Stimulated activated CD4-positive, alpha-beta T cell treated with anti-CD3 and anti-CD28 coated beads, Interleukin-12 subunit alpha, Interleukin-12 subunit beta, amount 100 ng/mL, for 48 hours (primary cell): Measurements from ENCODE around the gene CWC27.

ENCODE experiments used
- DNase-seq, 3 donors: peaks; one replicate each; pipeline ENCODE4 v3.0.0-alpha.2; 2020; ENCODE audit warnings: low read depth in 2 of 3, low spot score in 1 of 3

Gene CWC27, protein sequence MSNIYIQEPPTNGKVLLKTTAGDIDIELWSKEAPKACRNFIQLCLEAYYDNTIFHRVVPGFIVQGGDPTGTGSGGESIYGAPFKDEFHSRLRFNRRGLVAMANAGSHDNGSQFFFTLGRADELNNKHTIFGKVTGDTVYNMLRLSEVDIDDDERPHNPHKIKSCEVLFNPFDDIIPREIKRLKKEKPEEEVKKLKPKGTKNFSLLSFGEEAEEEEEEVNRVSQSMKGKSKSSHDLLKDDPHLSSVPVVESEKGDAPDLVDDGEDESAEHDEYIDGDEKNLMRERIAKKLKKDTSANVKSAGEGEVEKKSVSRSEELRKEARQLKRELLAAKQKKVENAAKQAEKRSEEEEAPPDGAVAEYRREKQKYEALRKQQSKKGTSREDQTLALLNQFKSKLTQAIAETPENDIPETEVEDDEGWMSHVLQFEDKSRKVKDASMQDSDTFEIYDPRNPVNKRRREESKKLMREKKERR

DNA sequence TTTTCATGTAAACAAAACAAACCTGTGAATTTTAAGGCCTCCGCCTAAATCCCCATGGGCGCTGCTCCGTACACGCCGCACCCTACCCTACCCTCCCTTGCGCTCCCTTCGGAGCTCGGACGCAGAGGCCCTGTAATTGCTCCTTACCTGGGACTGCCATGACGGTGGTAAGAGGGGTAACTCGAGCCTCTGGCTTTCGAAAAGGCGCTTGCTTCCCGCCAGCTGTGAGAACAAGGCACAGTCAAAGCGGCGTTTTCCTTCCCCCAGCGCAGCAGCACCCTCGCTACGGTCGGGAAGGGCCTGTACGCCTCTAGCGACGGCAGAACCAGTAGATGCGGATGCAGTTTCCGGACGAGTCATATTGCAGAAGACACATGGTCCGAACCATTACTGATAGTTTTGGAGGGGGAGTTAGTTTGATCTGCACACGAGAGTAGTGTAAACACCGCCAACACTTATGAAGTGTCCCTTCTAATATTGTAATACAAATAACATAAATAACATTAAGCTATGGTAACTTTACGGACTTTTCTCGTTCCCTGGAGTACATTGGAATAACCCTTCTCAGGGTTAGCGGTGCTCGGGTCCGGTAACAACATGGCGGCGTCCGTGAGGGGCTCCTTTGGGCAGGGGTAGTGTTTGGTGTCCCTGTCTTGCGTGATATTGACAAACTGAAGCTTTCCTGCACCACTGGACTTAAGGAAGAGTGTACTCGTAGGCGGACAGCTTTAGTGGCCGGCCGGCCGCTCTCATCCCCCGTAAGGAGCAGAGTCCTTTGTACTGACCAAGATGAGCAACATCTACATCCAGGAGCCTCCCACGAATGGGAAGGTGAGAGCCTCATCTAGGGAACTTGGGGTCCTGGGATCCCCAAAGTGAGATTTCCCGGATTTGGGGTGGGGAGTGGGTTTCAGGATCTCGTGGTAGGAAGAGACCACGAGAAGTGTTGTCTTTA is at the start of gene CWC27, which contains the start of gene SREK1IP1:
TSS of gene CWC27 (plus strand) at position 573 of the 955 bp plus-strand sequence. CDS start at position 790, 217 bp downstream.
TSS of gene SREK1IP1 (minus strand) at position 334 of the 955 bp plus-strand sequence. CDS start at position 160, 174 bp downstream.
- DNase-seq = peak; percentile 65 to 74 (median 73)

DNA sequence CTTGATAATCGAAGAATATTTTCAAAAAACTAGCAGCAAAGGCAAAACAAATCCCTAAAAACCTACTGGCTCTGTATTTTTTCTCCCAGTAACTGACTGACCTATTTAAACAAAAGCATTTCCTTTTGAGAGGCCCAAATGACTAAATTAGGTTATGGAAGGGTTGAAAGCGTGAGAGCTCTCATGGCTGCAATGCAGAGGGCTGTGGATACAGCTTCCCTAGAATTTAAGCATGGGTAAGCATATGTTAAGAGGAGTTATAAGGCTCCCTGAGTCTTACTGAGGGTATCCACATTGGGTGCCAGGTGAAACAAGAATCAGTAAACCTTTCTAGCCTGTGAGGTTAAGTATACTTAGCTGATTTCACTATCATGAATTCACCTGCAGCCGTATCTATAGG is 46.1 kb upstream of the CWC27 start:
- DNase-seq = no peak

DNA sequence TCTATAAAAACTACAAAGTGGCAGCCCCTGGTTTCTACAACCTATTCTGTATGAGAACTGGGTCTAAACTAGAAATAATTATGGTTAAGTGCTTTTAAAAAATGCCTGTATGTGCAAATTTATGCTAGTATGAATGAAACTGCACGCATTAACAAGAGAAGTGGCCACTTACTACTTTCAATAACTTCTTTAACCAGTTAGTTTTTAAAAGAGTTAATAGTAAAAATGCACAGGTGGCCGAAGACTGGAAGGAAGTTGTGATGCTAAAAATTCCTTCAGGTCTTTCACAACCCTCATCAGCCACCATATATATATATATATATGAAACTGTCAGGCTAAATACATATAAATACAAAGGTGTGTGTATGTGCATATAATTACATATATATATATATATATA is 41.6 kb upstream of the CWC27 start:
- no peak for DNase-seq

DNA sequence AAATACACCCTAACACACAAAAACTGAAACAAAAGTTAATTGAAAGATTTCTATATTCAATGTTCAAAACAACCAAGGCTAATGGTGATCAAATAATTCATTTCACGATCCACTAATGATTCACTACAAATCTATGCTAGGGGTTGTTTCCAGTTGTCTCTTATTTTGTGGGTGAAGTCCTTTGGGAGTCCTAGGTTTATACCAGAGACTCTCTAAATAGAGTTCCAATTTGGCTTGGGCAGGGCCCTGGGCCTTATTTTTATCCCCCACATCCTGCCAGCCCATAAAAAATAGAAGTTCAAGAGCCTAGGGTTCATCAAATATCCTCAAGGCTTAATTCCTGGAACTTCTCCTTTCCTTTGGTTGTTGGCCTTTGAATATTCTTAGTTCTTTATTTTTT is 26.3 kb upstream of the CWC27 start:
- no peak for DNase-seq

DNA sequence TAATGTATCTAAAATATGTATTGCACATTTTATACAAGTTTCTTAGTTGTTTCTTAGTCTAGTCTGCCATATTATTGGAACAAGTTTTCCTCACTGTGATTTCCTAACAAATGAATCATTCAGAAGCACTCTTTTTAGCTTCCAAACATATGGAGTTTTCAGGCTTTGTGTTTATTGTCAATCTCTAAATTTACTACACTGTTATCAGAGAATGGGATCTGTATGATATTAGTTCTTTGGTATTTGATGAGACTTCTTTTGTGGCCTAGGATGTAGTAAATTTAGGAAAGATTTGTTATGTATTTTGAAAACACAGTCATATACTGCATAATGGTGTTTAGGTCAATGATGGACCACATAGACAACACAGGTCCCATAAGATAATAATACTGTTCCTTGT is 25.9 kb upstream of the CWC27 start:
- DNase-seq = no peak

DNA sequence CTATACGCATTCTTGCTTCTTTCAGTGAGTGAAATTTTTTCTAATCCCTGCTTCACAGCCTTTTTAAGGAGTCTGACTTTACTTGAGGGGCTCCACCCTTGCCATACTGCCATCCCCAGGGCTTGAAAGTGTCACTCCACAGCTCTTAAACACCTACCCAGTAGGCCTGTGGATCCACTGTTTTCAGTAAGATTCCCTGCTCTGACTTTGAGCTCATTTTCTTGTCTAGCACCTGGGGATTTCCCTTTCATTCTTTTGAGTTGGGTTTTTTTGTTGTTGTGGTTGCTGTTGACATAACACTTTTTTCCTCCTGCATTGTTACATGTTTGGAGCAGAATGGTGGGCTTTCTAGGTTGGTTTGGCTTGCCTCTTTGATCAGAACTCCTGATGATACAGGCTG is 23.8 kb upstream of the CWC27 start:
- no peak for DNase-seq

DNA sequence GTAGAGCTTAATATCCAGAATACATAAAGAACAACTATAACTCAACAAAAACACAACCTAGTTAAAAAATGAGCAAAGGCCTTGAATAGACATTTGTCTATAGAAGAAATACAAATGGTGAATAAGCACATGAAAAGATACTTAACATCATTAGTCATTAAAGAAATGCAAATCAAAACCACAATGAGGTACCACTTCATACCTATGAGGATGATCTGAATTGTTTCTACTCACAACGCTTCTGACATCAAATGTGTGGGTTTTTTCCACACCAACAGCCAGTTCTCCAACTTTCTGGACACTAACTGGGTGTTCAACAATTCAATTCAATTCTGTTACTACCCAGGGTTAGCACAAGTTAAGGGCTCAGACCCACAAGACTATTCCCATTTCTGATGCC is 22.3 kb upstream of the CWC27 start:
- DNase-seq = no peak

DNA sequence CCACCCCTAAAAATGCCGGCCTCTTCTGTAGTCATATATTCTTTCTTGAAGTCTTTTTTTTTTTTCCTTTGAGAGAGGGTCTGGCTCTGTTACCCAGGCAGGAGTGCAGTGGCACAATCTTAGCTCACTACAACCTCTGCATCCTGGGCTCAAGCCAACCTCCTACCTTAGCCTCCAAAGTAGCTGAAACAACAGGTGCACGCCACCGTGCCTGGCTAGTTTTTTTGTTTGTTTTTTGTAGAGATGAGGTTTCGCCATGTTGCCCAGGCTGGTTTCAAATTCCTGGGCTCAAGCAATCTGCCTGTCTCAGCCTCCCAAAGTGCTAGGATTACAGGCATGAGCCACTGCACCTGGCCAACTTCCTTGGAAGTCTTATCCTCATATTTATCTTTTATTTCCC is 19.3 kb upstream of the CWC27 start:
- no peak for DNase-seq

DNA sequence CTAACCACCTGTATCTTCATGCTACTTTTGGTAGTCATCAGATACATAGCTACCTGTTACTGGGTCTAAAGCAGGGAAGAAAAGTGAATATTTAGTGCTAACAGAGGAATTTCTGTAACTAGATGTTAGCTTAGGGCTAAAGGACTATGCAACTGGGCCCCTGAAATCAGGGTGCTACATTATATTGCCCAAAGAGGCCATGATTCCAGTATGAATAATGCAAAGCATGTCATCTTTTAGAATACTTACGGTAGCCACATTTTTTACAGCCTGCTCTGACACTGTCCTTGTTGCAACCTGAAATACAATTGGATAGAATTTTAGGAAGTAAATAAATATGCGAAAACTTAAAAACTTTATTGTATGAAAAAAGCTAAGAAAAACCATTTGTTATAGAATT is 14.7 kb upstream of the CWC27 start:
- no peak for DNase-seq

DNA sequence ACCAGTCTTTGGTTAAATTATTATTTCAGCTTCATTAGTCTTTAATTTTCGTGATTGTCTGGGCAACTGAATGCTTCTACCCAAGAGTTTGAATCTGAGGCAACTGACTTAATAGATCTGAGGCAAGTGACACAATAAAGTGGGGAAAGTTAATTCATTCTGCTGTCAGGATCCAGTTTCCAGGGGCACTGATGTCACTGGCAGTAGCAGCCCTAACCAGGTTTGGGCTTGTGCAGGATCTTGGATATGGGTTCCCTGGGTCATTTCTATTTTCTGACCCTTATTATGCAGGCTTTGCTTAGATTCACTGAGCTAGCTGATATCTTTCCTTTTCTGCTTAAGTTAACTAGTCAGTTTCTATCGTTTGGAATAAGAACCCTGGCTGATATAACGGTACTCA is 9.8 kb upstream of the CWC27 start:
- DNase-seq = no peak

DNA sequence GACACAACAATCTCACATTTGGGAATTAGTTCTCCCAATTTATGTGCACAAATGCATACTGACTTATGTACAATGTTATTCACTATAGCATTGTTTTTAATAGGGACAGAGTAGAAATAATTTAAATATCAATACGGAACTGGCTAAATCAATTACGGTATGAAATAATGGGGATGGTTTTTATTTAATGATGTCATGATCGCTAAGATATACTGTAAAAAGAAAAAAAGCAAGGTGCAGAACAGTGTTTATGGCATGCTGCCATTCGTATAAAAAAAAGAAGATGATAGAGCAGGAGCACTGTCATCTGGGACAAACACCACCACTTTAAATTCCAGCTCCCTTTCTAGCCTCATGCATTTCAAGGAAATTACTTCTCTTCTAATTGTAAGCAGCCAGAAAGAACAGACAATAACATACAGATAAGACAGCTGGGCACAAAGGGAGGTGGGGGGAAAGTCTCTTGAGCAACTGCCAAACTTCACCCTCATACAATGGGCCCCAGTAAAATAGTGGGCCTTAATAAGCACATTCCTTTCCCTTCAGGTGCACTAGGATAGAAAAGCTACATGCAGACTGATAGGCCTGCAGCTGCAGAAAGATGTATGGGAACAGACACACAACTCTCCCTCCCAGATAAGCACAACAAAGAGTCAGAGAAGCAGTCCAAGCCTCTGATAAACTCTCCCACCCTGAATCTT is 8.6 kb upstream of the CWC27 start:
- no peak for DNase-seq

DNA sequence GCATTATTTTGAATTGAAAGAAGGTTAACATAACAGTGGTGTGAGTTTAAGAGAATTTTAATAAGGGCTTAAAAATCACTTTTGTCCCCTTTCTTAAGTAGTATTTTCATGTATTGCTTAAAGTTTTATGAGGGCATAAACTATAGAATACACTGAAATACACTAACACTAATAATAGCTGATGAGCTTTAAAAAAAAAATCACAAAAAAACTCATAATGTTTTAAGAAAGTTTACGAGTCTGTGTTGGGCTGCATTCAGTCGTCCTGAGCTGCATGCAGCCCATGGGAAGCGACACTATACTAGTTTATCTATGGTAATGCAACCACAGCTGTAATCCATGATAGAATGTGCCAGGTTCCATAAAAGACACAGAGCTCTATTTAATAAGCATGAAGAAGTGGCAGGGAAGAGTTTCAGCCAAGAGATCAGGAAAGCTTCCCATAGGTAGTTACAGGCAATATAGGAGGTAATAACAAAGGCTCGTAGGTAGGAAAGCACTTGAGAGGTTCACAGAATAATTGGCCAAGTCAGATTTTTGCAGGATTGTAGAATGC is 4.7 kb upstream of the CWC27 start:
- DNase-seq = no peak

DNA sequence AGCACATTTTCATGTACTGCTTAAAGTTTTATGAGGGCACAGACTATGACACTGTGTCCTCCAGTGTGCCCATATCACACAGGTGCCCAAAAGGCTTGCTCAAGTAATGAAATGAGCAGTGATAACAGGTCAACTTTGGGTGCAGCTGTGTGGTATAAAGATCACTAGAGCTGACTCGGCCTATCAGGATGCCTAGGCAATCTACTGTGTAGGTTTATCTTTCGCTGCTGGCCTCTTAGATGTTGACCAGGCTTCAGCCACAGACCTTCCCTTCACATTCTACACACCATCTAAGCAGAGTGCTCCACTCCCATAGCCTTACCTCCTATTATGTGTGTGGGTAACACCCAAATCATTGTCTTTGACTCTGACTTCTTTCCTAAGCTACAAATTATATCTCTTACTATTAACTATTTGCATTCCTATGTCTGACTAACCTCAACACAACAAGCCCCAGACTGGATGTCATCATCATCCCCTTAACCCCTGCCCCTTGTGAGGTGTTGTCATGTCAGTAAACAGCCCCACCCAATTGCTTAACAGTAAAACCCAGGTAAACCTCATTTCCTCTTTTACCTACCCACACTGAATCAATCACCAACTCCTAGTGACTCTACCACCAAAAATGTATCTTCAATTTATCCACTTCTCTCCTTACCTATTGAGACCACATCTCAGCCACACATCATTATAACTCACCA is 2.8 kb upstream of the CWC27 start:
- no peak for DNase-seq

DNA sequence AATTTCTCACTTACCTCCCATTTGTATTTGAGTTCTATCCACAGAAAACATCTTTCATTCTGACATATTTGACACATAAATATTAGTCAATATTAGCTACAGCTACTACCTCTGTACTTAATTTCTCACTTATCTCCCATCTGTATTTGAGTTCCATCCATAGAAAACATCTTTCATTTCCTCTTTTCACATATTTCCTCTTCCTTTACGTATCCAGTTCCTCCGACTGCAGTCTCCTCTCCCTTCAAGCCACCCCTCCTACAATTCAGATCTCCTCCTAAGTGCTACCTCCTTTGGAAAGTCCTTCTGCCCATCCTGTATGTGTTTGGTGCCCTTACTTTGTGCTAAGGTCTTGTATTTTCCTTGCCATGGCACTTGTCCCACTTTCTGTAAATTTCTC is 1.8 kb upstream of the CWC27 start:
- no peak for DNase-seq

DNA sequence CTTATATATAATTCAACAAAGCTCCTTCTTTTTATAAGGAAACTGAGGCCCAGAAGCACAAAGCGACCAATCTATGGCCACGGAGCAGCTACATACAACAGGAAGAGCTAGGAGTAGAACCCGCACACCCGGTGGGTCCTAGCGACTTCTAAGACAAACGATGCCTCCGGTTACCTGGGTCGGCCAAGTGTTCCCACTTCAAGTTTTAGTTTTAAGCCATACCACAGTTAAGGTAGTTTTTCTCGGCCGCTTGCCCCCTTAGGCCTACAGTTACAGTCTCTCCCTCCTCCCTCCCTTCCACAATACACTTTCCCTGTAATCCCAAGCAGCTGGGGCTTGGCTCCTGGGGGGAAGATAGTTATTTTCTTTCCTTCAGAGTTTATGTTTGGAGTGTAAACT is 772 bp upstream of the CWC27 start:
- DNase-seq = peak in 1 of 3 donors; percentile 3

DNA sequence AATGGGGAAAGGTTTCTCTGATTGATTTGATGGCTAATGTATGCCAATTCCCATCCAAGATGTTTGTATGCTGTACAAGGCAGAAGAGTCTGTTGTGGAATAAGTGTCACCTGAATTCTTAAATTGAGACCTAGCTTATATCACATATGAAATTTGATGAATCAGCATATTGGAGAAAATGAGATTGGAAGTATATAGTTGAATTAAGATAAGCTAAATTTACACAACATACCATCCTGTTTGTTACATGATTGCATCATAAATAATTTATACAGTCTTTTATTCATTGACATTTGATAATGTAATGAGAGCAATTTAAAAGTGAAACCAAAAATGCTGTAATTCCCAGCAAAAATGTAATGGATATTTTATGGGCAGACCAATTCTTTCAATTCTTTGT is 1.1 kb downstream of the CWC27 start:
- no peak for DNase-seq

DNA sequence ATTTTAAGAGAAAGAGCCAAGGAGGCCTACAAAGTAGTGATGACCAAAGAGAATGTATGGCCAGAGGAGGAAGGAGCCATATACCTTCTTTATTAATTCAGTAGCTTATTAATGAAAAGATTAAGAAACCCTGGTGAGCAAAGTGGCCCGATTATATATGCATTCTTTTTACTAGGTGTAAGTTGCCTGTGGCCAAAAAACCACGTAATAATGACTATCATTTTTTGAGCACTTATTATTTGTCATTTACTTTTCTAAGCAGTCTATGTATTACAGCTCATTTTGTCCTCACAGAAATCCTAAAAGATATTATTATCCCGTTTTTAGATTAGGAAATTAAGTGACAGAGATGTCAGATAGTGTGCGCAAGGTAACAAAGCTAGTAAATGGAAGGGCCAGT is 3.0 kb downstream of the CWC27 start:
- no peak for DNase-seq

DNA sequence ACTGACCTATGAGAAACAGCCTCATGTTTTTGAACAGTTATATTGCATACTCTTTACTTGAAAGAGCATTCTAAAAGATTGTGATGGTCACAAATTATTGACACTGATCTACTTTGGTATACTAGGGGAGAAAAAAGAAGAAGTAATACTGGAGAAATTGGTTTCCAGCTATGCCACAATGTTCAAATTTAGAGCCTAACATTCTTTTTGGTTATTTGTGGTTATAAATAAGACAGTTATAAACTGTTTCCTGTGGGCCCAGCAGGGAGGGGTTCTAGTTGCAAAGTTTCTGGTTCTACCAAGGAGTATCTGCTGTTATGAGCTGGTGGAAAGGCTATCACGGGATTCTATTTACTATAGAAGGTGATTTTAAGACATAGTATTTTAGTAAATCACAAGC is 4.8 kb downstream of the CWC27 start:
- DNase-seq = no peak

DNA sequence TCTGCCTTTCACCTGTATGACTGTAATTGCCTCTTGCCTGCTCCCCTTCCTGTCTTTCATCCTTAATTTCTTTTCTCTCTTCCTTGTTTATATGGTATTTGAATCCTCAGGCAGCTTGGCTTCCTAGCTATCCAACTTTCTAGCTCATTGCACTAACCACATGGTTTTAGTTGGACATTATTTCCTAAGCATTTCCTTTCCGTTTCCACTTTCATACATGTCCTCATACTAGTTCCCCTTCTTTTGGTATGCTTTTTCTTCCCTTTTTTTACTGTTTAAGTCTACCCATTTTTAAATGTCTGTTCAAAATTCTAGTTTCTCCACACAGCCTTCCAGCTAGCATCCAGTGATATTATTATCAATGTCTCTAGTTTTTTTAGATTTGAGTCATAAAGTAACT is 6.6 kb downstream of the CWC27 start:
- DNase-seq = no peak

DNA sequence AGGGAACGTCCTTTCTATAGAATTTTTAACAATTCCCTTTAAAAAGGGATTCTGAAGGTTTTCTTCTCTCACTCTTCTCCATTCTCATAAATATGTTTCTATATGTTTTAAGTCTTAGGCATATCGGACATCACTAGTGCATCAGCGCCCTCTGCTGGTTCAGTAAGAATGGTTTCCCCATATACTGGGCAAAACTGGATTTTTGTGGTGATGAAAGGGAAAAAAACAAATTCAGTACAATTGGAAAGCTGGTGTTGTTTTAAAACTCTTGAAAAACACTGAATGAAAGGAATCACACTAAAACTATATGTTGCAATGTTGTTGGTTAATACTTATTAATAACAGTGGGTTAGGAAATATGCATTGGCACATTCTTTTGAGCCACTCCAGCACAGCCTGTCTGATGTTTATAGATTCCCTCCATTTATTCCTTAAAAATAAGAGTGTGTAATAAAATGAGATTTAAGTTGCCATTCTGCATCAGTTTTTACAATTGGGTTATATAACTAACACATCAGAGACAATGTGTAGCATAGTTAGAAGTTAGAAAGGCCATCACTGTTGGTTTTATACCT is 15.8 kb downstream of the CWC27 start:
- DNase-seq = peak; percentile 22 to 76 (median 56)
